BLaER1 treated with 17β-estradiol and CSF1 and Interleukin-3, amounts not matched to agents 10 nM and 100 nM (cell line): ENCODE measurements around the gene UCP2.

Experiments
- H3K27ac ChIP-seq, 11 experiments: shearing (Covaris generic); formaldehyde crosslinking; 2 replicates each; pipeline ENCODE4 v1.8.1; 2022
- H3K27me3 ChIP-seq, 11 experiments: shearing (Covaris generic); formaldehyde crosslinking; 2 replicates each; pipeline ENCODE4 v1.8.1; 2022
- H3K36me3 ChIP-seq, 11 experiments: shearing (Covaris generic); formaldehyde crosslinking; 2 replicates each; pipeline ENCODE4 v1.8.1; 2022
- H3K4me1 ChIP-seq, 10 experiments: shearing (Covaris generic); formaldehyde crosslinking; 2 replicates each; pipeline ENCODE4 v1.8.1; 2022
- H3K4me2 ChIP-seq, 11 experiments: shearing (Covaris generic); formaldehyde crosslinking; 2 replicates each; pipeline ENCODE4 v1.8.1; 2022
- H3K4me3 ChIP-seq, 10 experiments: shearing (Covaris generic); formaldehyde crosslinking; 2 replicates each; pipeline ENCODE4 v1.8.1; 2022
- H3K9ac ChIP-seq, 11 experiments: shearing (Covaris generic); formaldehyde crosslinking; 2 replicates each; pipeline ENCODE4 v1.8.1; 2022
- H3K9me3 ChIP-seq, 11 experiments: shearing (Covaris generic); formaldehyde crosslinking; replicated peaks in 1 of 11; 2 replicates each; pipeline ENCODE4 v1.8.1; 2022
- H4K20me1 ChIP-seq, 11 experiments: shearing (Covaris generic); formaldehyde crosslinking; 2 replicates each; pipeline ENCODE4 v1.8.1; 2022
- Cebpa-rat ChIP-seq, 11 experiments: shearing (Covaris generic); IDR thresholded peaks; 2 replicates each; pipeline ENCODE4 v1.8.1; 2022

UCP2 gene

DNA sequence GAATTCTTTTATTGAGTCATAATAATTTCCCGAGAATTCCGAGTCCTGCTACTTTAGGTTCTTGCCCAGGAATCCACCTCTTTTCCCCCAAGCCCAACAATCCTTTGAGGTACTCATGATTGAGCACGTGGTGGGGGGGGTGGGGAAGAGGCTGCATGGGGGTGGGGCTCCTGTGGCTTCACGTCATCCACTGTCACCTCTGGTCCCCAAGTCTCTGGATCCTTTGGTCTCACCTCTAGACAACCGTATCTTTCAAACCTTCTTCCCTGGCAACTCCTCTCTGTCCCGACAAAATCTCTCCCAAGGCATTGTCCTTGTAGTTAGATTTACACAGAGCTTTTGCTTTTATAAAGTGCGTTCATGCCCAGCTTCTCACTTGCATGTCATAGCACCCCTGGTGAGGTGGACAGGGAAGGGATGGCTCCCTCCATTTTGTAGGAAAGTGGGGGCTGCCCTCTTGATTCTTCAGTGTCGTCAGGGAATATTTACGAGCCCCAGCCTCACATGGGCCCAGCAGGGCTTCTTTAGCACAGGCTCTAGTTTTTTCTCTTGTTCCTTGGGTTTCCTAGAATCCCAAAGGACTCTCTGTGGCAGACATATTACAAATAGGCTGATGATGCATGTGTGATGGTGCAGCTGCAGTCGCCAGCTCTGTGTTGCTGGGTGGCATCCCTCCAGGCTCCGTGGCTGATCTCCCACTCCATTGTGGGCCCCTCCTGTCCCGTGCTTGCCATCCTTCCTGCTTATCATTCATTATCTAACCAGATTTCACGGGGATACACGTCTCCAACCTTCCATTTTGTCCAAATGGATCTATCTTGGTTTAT lies 17.9 kb upstream of the UCP2 start:
- no peak overlapping the region for H3K4me3 ChIP-seq
- H3K9ac ChIP-seq = no peak overlapping the region
- peaks cover 0 to 3% (median 0%) of the 10 kb centered on the region in 11 experiments; a peak in 1 of 22 replicates for H4K20me1 ChIP-seq
- H3K27me3 ChIP-seq = no peaks in the 10 kb centered on the region
- H3K9me3 ChIP-seq = no peaks in the 10 kb centered on the region
- H3K27ac ChIP-seq = no peak overlapping the region
- no peak overlapping the region for H3K4me2 ChIP-seq
- TF ChIP-seq Cebpa-rat (IDR thresholded peaks at IDR 0.05) = no peak
- H3K4me1 ChIP-seq = peaks cover 5 to 27% (median 16%) of the 10 kb centered on the region in 10 experiments
- H3K36me3 ChIP-seq = peaks cover 4 to 39% (median 21%) of the 10 kb centered on the region in 11 experiments; a peak in 13 of 22 replicates

- H3K27me3 ChIP-seq = no peaks in the 10 kb centered on the region
- peaks cover 11 to 32% (median 21%) of the 10 kb centered on the region in 10 experiments for H3K4me1 ChIP-seq
- H3K27ac ChIP-seq = no peak overlapping the region
- peak overlapping the region in 3 of 11 experiments; percentile 16 to 27 (median 26); a peak in 2 of 22 replicates for H3K4me2 ChIP-seq
- H3K9ac ChIP-seq = no peak overlapping the region
- peaks cover 4 to 39% (median 21%) of the 10 kb centered on the region in 11 experiments; a peak in 13 of 22 replicates for H3K36me3 ChIP-seq
- peaks cover 0 to 3% (median 0%) of the 10 kb centered on the region in 11 experiments; a peak in 1 of 22 replicates for H4K20me1 ChIP-seq
- TF ChIP-seq Cebpa-rat (IDR thresholded peaks at IDR 0.05) = no peak
- no peak overlapping the region for H3K4me3 ChIP-seq
- no peaks in the 10 kb centered on the region for H3K9me3 ChIP-seq
These were observed 17.1 kb upstream of the UCP2 start for GRCh38 chr11:73999581-74000306.

DNA sequence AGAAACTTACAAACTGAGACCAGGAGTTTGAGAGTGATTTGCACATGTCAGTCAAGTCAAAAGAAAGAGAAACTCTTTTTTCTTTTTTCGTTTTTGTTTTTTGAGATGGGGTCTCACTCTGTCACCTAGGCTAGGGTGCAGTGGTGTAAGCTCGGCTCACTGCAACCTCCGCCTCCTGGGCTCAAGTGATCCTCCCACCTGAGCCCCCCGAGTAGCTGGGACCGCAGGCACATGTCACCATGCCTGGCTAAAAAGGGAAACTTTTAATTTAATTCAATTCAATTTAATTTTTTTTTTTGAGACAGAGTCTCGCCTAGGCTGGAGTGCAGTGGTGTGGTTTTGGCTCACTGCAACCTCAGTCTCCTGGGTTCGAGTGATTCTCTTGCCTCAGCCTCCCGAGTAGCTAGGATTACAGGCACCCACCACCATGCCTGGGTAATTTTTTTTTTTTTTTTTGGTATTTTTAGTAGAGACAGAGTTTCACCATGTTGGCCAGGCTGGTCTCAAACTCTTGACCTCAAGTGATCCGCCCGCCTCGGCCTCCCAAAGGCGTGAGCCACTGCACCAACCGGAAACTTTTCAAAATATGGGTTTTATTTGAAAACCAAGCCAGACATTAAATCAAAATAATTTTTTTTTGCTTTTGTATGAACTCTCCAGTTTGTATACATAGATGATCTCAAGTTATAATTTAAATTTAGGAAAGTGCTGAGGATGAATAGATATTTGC lies 16.4 kb upstream of the UCP2 start:
- peaks cover 0 to 3% (median 0%) of the 10 kb centered on the region in 11 experiments; a peak in 1 of 22 replicates for H4K20me1 ChIP-seq
- no peak overlapping the region for H3K27ac ChIP-seq
- peaks cover 12 to 37% (median 24%) of the 10 kb centered on the region in 10 experiments for H3K4me1 ChIP-seq
- H3K36me3 ChIP-seq = peaks cover 4 to 32% (median 18%) of the 10 kb centered on the region in 11 experiments; a peak in 13 of 22 replicates
- TF ChIP-seq Cebpa-rat (IDR thresholded peaks at IDR 0.05) = no peak
- H3K9ac ChIP-seq = no peak overlapping the region
- H3K27me3 ChIP-seq = no peaks in the 10 kb centered on the region
- no peak overlapping the region for H3K4me3 ChIP-seq
- H3K4me2 ChIP-seq = peak overlapping the region in 1 of 11 experiments; percentile 27; a peak in 2 of 22 replicates
- no peaks in the 10 kb centered on the region for H3K9me3 ChIP-seq

- Histone ChIP-seq H3K27ac (no peak overlapping the region), H3K36me3 (peaks cover 0 to 15% (median 6%) of the 10 kb centered on the region in 11 experiments; a peak in 8 of 22 replicates), H3K9me3 (no peaks in the 10 kb centered on the region), H3K4me2 (peak overlapping the region in 2 of 11 experiments; percentile 26 to 36; a peak in 5 of 22 replicates), H3K27me3 (no peaks in the 10 kb centered on the region), H3K9ac (no peak overlapping the region), H3K4me3 (no peak overlapping the region), H4K20me1 (peaks cover 0 to 3% (median 0%) of the 10 kb centered on the region in 11 experiments; a peak in 1 of 22 replicates), H3K4me1 (peaks cover 12 to 37% (median 26%) of the 10 kb centered on the region in 10 experiments)
- no peak for TF ChIP-seq Cebpa-rat (IDR thresholded peaks at IDR 0.05)
These were observed 14.6 kb upstream of the UCP2 start for GRCh38 chr11:73997120-73997770.

- Histone ChIP-seq H4K20me1 (no peaks in the 10 kb centered on the region), H3K27ac (peak overlapping the region in 6 of 11 experiments; percentile 53 to 91 (median 76); a peak in 9 of 22 replicates)
These were observed 13.6 kb upstream of the UCP2 start for GRCh38 chr11:73996161-73996747.

DNA sequence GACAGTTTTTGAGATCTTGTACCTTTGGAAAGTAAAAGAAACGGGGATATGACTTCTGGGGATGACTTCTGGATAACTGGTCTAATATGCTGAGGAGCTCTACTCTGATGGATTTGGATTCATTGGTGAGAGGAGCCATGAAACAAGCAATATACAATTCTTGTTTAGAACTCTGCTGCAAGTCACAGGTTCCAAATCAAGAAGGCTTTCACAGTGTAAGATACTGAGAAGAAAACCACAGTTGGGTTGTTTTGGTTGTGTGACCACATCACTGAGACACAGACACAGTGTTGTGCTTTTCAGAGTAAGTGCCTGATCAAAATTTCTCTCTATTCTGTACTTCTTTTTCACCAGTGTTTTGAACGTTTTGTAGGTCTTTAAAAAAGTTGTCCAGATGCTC lies 13.1 kb upstream of the UCP2 start:
- H4K20me1 ChIP-seq = no peaks in the 10 kb centered on the region
- peaks cover 23 to 51% (median 41%) of the 10 kb centered on the region in 10 experiments for H3K4me1 ChIP-seq
- H3K9me3 ChIP-seq = no peaks in the 10 kb centered on the region
- H3K27me3 ChIP-seq = no peaks in the 10 kb centered on the region
- H3K4me2 ChIP-seq = peak overlapping the region; percentile 7 to 62 (median 35); a peak in 20 of 22 replicates
- peak overlapping the region in 1 of 11 experiments; percentile 56; a peak in 3 of 22 replicates for H3K9ac ChIP-seq
- peaks cover 0 to 3% (median 0%) of the 10 kb centered on the region in 11 experiments; a peak in 3 of 22 replicates for H3K36me3 ChIP-seq
- H3K27ac ChIP-seq = peak overlapping the region in 6 of 11 experiments; percentile 53 to 91 (median 76); a peak in 10 of 22 replicates
- no peak overlapping the region for H3K4me3 ChIP-seq
- TF ChIP-seq Cebpa-rat (IDR thresholded peaks at IDR 0.05) = no peak

More at GRCh38 chr11:73996161-73996747, 13.6 kb upstream of the UCP2 start:
- Histone ChIP-seq H3K9me3 (no peaks in the 10 kb centered on the region), H3K4me3 (no peak overlapping the region), H3K27me3 (no peaks in the 10 kb centered on the region), H3K9ac (no peak overlapping the region), H3K4me1 (peaks cover 19 to 46% (median 35%) of the 10 kb centered on the region in 10 experiments), H3K4me2 (peak overlapping the region in 10 of 11 experiments; percentile 7 to 62 (median 36); a peak in 17 of 22 replicates), H3K36me3 (peaks cover 0 to 8% (median 4%) of the 10 kb centered on the region in 11 experiments; a peak in 5 of 22 replicates)
- no peak for TF ChIP-seq Cebpa-rat (IDR thresholded peaks at IDR 0.05)

DNA sequence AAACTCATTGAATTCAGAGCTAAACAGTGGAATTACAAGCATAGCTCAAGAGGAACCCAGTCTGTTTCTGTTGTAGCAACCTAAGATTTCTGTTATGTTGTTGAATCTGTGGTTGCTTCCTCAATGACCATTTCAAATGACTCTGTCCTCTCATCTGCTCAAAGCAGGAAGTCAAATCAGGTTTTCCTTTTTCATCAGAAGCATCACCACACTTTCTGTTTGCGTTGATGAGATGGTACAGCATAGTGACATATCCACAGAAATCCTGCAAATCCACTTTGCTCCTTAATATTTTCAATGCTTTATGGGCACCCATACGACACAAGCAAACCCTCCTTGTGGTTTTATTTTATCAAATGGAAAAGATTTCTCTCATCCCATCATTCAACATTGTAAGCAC lies 12.6 kb upstream of the UCP2 start:
- TF ChIP-seq Cebpa-rat (IDR thresholded peaks at IDR 0.05) = no peak
- peak overlapping the region; percentile 7 to 62 (median 35); a peak in 20 of 22 replicates for H3K4me2 ChIP-seq
- no peaks in the 10 kb centered on the region for H4K20me1 ChIP-seq
- H3K27ac ChIP-seq = peak overlapping the region in 9 of 11 experiments; percentile 7 to 91 (median 58); a peak in 12 of 22 replicates
- H3K9me3 ChIP-seq = no peaks in the 10 kb centered on the region
- no peaks in the 10 kb centered on the region for H3K27me3 ChIP-seq
- H3K4me1 ChIP-seq = peaks cover 23 to 55% (median 45%) of the 10 kb centered on the region in 10 experiments
- H3K4me3 ChIP-seq = no peak overlapping the region
- H3K9ac ChIP-seq = peak overlapping the region in 4 of 11 experiments; percentile 4 to 76 (median 59); a peak in 7 of 22 replicates
- H3K36me3 ChIP-seq = no peaks in the 10 kb centered on the region
